Dermis blood vessel endothelial cell (primary cell): Measurements from ENCODE around the gene COL23A1. TPM values are rescaled to one million over a fixed set of nuclear protein-coding genes. Genes with fewer than 3 reads are reported as not detected.

ENCODE experiments used
- DNase-seq: peaks from one replicate; pipeline ENCODE4 v3.0.0; 2010
- total RNA-seq: library from RNA; depleted of rRNA; stranded (reverse); fragments of >200 nt; gene quantifications from 2 replicates; pipeline ENCODE4 v1.2.3, GENCODE V29; 2014

COL23A1 gene
- total RNA-seq, 1 donor from 2014 or later: 0.17 TPM

GRCh38 chr5:178419196-178419595 lies 171.0 kb downstream of the COL23A1 start:
- DNase-seq: no peak

GRCh38 chr5:178418471-178419010 lies 171.7 kb downstream of the COL23A1 start:
- no peak for DNase-seq

GRCh38 chr5:178418031-178418430 lies 172.2 kb downstream of the COL23A1 start:
- no peak for DNase-seq

- no peak for DNase-seq
Observed at GRCh38 chr5:178417391-178417811, 172.8 kb downstream of the COL23A1 start.

- no peak for DNase-seq
Observed at GRCh38 chr5:178416919-178417318, 173.3 kb downstream of the COL23A1 start.

GRCh38 chr5:178416206-178416882 lies 173.8 kb downstream of the COL23A1 start:
- DNase-seq: no peak

GRCh38 chr5:178415353-178415752 lies 174.8 kb downstream of the COL23A1 start:
- DNase-seq: no peak

GRCh38 chr5:178413988-178414387 lies 176.2 kb downstream of the COL23A1 start:
- no peak for DNase-seq

- DNase-seq: no peak
Observed at GRCh38 chr5:178411083-178411482, 179.1 kb downstream of the COL23A1 start.

- DNase-seq: no peak
Observed at GRCh38 chr5:178407646-178408045, 182.5 kb downstream of the COL23A1 start.

- no peak for DNase-seq
Observed at GRCh38 chr5:178404987-178405386, 185.2 kb downstream of the COL23A1 start.

- DNase-seq: no peak
Observed at GRCh38 chr5:178403956-178404600, 186.1 kb downstream of the COL23A1 start.

GRCh38 chr5:178403351-178403750 lies 186.8 kb downstream of the COL23A1 start:
- no peak for DNase-seq

- DNase-seq: no peak
Observed at GRCh38 chr5:178399701-178400095, 190.5 kb downstream of the COL23A1 start.

- DNase-seq: no peak
Observed at GRCh38 chr5:178398901-178399700, 191.1 kb downstream of the COL23A1 start.

- no peak for DNase-seq
Observed at GRCh38 chr5:178396796-178397720, 193.1 kb downstream of the COL23A1 start.

- DNase-seq: no peak
Observed at GRCh38 chr5:178394074-178394473, 196.1 kb downstream of the COL23A1 start.

- DNase-seq: no peak
Observed at GRCh38 chr5:178392931-178393394, 197.2 kb downstream of the COL23A1 start.

- no peak for DNase-seq
Observed at GRCh38 chr5:178392386-178392785, 197.8 kb downstream of the COL23A1 start.

GRCh38 chr5:178391480-178391879 lies 198.7 kb downstream of the COL23A1 start:
- DNase-seq: no peak

GRCh38 chr5:178389796-178390195 lies 200.4 kb downstream of the COL23A1 start:
- DNase-seq: no peak
